Hepatocyte (in vitro differentiated cells): ENCODE results near the gene PNMA5. TPM values are rescaled to one million over a fixed set of nuclear protein-coding genes. Genes with fewer than 3 reads are reported as not detected.

ENCODE experiments used
- DNase-seq: peaks from one replicate; pipeline ENCODE4 v3.0.0-alpha.2; 2016; ENCODE audit warnings: low spot score
- H2AFZ ChIP-seq: fragments of 200-600 bp; sonication (generic); 2 replicates; pipeline ENCODE4 v1.6.0; 2016; ENCODE audit warnings: antibody characterized with exemption, mild to moderate bottlenecking
- H3K27ac ChIP-seq: fragments of 200-600 bp; sonication (generic); 2 replicates; pipeline ENCODE4 v1.5.1; 2016; ENCODE audit warnings: mild to moderate bottlenecking
- H3K27me3 ChIP-seq: fragments of 200-600 bp; sonication (generic); 2 replicates; pipeline ENCODE4 v1.6.1; 2016
- H3K36me3 ChIP-seq: fragments of 200-600 bp; sonication (generic); replicated peaks from 2 replicates; pipeline ENCODE4 v1.5.1; 2016; ENCODE audit warnings: low read depth; ENCODE audit not compliant: insufficient read depth
- H3K4me1 ChIP-seq: fragments of 200-600 bp; sonication (generic); 2 replicates; pipeline ENCODE4 v1.5.1; 2016; ENCODE audit warnings: mild to moderate bottlenecking, moderate library complexity; ENCODE audit not compliant: insufficient read depth
- H3K4me2 ChIP-seq: fragments of 200-600 bp; sonication (generic); 2 replicates; pipeline ENCODE4 v1.6.0; 2016
- H3K4me3 ChIP-seq: fragments of 200-600 bp; sonication (generic); 2 replicates; pipeline ENCODE4 v1.5.1; 2016; ENCODE audit warnings: mild to moderate bottlenecking
- H3K79me2 ChIP-seq: fragments of 200-600 bp; sonication (generic); 2 replicates; pipeline ENCODE4 v1.6.0; 2017; ENCODE audit warnings: mild to moderate bottlenecking
- H3K9me2 ChIP-seq: fragments of 200-600 bp; sonication (generic); replicated peaks from 2 replicates; pipeline ENCODE4 v1.6.0; 2017; ENCODE audit warnings: mild to moderate bottlenecking; ENCODE audit not compliant: insufficient read depth
- H3K9me3 ChIP-seq: fragments of 200-600 bp; sonication (generic); 2 replicates; pipeline ENCODE4 v1.5.1; 2016; ENCODE audit warnings: low read depth, mild to moderate bottlenecking
- H4K20me1 ChIP-seq: fragments of 200-600 bp; sonication (generic); 2 replicates; pipeline ENCODE4 v1.6.0; 2016; ENCODE audit warnings: mild to moderate bottlenecking; ENCODE audit not compliant: insufficient read depth, poor library complexity, severe bottlenecking
- EZH2 ChIP-seq: fragments of 200-600 bp; sonication (generic); IDR thresholded peaks from 2 replicates; pipeline ENCODE4 v1.6.1; 2016; ENCODE audit warnings: antibody characterized with exemption, mild to moderate bottlenecking, borderline replicate concordance
- EZH2phosphoT487 ChIP-seq: fragments of 200-600 bp; sonication (generic); IDR thresholded peaks from one replicate; pipeline ENCODE4 v1.6.1; 2018; ENCODE audit warnings: antibody characterized with exemption, mild to moderate bottlenecking, low read depth, moderate library complexity; ENCODE audit not compliant: unreplicated experiment, severe bottlenecking
- WGBS: methylation state at CpG from one replicate; pipeline ENCODE4 v1.1.6; 2016; ENCODE audit warnings: low lambda C conversion rate; ENCODE audit errors: missing lambda C conversion rate; 5-methylcytosine and 5-hydroxymethylcytosine counted together
- polyA plus RNA-seq: library from polyadenylated mRNA; unstranded; fragments of >200 nt; fragmentation: Nextera tagmentation; extraction: Ambion mirVana; gene quantifications from 2 replicates; pipeline ENCODE4 v1.2.1, GENCODE V29; 2016
- total RNA-seq: library from RNA; depleted of rRNA; stranded (reverse); fragments of >200 nt; gene quantifications from 2 replicates; pipeline ENCODE4 v1.2.3, GENCODE V29; 2014
- TF ChIP-seq, protein P1 (sequence below): fragments of 200-600 bp; sonication (generic); IDR thresholded peaks from 2 replicates; pipeline ENCODE4 v1.5.1; 2016; ENCODE audit warnings: antibody characterized with exemption, mild to moderate bottlenecking; ENCODE audit not compliant: poor library complexity

Gene PNMA5
- total and polyA plus RNA-seq, 2 experiments from 2014 or later, result 0.07 TPM; not detected in 1

DNA sequence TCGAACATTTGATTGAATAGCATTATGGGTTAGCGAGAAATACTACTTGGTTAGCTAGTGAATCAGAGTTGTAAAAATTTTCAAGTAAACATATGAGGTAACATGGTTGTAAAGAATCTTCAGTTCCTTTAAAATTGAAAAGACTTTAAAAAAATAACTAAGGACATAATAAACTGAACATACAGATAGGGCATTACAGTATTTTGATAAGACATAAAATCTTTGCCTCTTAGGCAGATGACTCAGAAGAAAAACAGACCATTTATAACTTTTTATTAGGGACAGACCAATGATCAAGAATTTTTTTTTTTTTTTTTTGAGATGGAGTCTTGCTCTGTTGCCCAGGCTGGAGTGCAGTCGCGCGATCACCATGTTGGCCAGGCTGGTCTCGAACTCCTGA, 43.1 kb downstream of the PNMA5 start:
- 88% methylated on average over 6 of the region's 6 CpGs for WGBS

DNA sequence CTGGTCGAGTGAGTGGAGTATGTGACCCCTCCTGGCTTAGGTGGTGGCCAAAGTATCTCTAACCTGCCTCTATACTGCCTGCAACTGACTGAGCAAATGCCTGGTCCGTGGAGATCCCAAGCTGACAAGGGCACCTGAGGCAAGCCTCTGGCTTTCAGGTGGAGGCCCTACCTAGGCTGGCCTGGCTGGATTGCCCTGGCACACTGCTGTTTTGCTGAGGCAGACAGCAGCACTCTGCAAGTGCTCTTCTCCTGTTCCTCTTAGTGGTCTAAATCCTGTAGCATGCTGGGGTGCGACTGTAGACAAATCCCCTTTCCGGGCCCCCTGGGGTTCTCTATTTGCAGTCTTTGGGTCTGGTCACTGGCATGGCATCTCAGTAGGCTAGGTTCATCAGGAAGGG, 44.8 kb downstream of the PNMA5 start:
- Histone ChIP-seq H3K4me3 (no peak overlapping the region), H3K9me2 (no peaks in the 10 kb centered on the region), H3K4me2 (no peak overlapping the region), H3K27ac (no peak overlapping the region), H4K20me1 (no peaks in the 10 kb centered on the region), H3K4me1 (no peaks in the 10 kb centered on the region), H2AFZ (no peak overlapping the region), H3K9me3 (no peaks in the 10 kb centered on the region), H3K79me2 (no peaks in the 10 kb centered on the region), H3K36me3 (no peaks in the 10 kb centered on the region), H3K27me3 (no peaks in the 10 kb centered on the region)
- DNase-seq, result no peak
- WGBS, result 70% methylated on average over 4 of the region's 4 CpGs
- TF ChIP-seq EZH2 (no peak), EZH2phosphoT487 (no peak)
- TF ChIP-seq, protein P1, sequence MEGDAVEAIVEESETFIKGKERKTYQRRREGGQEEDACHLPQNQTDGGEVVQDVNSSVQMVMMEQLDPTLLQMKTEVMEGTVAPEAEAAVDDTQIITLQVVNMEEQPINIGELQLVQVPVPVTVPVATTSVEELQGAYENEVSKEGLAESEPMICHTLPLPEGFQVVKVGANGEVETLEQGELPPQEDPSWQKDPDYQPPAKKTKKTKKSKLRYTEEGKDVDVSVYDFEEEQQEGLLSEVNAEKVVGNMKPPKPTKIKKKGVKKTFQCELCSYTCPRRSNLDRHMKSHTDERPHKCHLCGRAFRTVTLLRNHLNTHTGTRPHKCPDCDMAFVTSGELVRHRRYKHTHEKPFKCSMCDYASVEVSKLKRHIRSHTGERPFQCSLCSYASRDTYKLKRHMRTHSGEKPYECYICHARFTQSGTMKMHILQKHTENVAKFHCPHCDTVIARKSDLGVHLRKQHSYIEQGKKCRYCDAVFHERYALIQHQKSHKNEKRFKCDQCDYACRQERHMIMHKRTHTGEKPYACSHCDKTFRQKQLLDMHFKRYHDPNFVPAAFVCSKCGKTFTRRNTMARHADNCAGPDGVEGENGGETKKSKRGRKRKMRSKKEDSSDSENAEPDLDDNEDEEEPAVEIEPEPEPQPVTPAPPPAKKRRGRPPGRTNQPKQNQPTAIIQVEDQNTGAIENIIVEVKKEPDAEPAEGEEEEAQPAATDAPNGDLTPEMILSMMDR, result no peak

More for the DNA sequence above, 43.1 kb downstream of the PNMA5 start:
- Histone ChIP-seq H3K27ac (no peak overlapping the region), H3K36me3 (no peaks in the 10 kb centered on the region), H3K9me3 (no peaks in the 10 kb centered on the region), H3K27me3 (no peaks in the 10 kb centered on the region), H3K4me3 (no peak overlapping the region), H3K4me1 (no peaks in the 10 kb centered on the region), H2AFZ (no peak overlapping the region), H4K20me1 (no peaks in the 10 kb centered on the region), H3K79me2 (no peaks in the 10 kb centered on the region), H3K4me2 (no peak overlapping the region), H3K9me2 (no peaks in the 10 kb centered on the region)
- DNase-seq, result no peak
- TF ChIP-seq, protein P1, result no peak
- TF ChIP-seq EZH2phosphoT487 (no peak), EZH2 (no peak)

DNA sequence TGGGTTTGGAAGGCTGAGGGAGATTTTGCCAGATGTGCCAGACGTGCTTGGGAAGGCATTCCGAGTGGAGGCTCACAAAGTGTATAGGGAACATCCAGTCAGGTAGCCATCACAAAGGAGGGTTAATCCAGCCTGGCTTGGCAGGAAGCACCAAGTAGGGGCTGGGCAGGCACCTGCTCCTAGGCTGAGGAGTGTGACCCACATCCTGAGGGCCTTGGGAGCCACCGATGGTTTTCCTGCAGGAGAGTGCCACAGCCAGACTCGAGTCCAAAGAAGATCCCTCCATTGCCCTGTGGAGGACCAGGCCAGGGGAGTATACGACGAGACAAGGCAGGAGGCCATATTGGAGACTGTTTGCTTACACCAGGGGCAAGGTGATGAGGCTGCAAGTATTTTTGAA, 47.2 kb downstream of the PNMA5 start:
- H3K9me2 ChIP-seq, result no peaks in the 10 kb centered on the region
- H3K4me2 ChIP-seq, result no peak overlapping the region
- no peaks in the 10 kb centered on the region for H3K36me3 ChIP-seq
- H3K4me3 ChIP-seq, result no peak overlapping the region
- 91% methylated on average over 6 of the region's 6 CpGs for WGBS
- no peak for DNase-seq
- H3K79me2 ChIP-seq, result no peaks in the 10 kb centered on the region
- H3K9me3 ChIP-seq, result no peaks in the 10 kb centered on the region
- no peaks in the 10 kb centered on the region for H4K20me1 ChIP-seq
- H3K27ac ChIP-seq, result no peak overlapping the region
- no peaks in the 10 kb centered on the region for H3K4me1 ChIP-seq
- TF ChIP-seq, protein P1, result no peak
- TF ChIP-seq EZH2phosphoT487 (no peak), EZH2 (no peak)
- H2AFZ ChIP-seq, result no peak overlapping the region
- no peaks in the 10 kb centered on the region for H3K27me3 ChIP-seq
